HG02642 (cell line): Measurements from ENCODE around the gene ZNF426.

ENCODE experiments used
- ATAC-seq: cut with Tn5 transposase; IDR thresholded peaks from one replicate; pipeline ENCODE4 v1.9.1; 2021; ENCODE audit warnings: mild to moderate bottlenecking; ENCODE audit not compliant: unreplicated experiment, poor library complexity

The ZNF426 gene

GRCh38 chr19:9498183-9498902 is 40.1 kb downstream of the ZNF426 start, which contains the start of gene ZNF560:
Gene ZNF560 (minus strand): TSS chr19:9498616. CDS start chr19:9475313, 23,303 bp downstream.
- ATAC-seq: no peak

DNA sequence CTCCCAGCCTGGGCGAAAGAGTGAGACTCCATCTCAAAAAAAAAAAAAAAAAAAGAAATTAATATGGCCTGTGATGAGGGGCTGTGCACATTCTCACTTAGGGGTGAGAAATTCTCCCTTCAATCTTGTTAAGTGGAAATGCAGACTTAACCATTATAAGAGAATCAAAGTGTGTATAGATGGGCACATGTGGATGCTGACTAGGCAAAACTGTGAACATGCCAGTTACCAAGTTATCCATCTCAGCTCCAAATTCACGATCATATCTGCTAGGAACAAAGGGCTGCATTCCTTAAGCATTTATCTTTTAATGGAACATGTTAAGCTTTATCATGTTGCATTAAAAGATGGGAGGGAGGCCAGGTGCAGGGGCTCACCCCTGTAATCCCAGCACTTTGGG is 44.3 kb downstream of the ZNF426 start:
- ATAC-seq: no peak

GRCh38 chr19:9487016-9487415 is 51.4 kb downstream of the ZNF426 start:
- ATAC-seq: no peak

DNA sequence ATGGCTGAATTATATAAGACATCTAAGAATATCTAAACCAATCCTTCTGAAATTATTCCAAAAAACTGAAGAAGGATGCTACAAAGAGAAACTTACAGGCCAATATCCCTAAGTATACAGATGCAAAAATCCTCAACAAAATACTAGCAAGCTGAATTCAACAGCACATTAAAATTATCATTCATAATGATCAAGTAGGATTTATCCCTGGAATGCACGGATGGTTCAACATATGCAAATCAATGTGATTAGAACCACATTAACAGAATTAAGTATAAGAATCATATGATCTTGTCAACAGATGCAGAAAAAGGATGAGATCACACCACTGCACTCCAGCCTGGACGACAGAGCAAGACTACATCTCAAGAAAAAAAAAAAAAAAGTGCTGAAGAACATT is 53.3 kb downstream of the ZNF426 start:
- no peak for ATAC-seq

- ATAC-seq: no peak
These were observed 63.5 kb downstream of the ZNF426 start for GRCh38 chr19:9474975-9475374.
